ENCODE measurements around the gene LGR4. TPM values are rescaled to one million over a fixed set of nuclear protein-coding genes. Genes with fewer than 3 reads are reported as not detected.

Gene LGR4
- total RNA-seq, 1 experiment from 2014 or later = 7.1 TPM

DNA sequence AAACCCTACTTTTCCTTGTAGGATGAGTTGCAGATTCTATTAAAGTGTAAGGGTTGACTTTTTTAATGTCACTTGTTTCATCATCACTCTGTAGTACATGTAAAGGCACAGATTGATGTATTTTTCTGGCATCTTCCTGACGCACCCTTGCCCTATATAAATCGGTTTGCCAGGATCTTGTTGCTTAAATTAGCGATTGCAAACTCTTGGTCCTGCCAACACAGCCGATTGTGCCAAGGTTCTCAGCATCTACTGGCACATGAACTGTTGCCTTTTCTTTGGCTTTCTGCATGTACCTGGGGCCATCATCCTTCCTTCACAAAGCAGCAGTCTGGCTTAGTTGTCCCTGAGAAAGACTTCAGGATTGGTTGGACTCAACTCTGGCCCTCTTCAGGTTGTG, 41.5 kb upstream of the LGR4 start:
- POLR2A ChIA-PET = no interaction called here
- RAD21 ChIA-PET (ENCODE audit: low non-redundant PET in 1 of 2, low total read pairs in 2 of 2, uncharacterized antibody in 2 of 2, unreplicated experiment in 2 of 2) = no interaction called here
- BruUV-seq (replicated peaks) = no TSS peak

More for the DNA sequence above, 41.5 kb upstream of the LGR4 start:
- Histone ChIP-seq H3K36me3 (ENCODE audit: control insufficient read depth in 1 of 2, insufficient read depth in 2 of 2, low read length in 2 of 2) (no peaks in the 10 kb centered on the region), H3K9me2 (ENCODE audit: insufficient read depth) (no peaks in the 10 kb centered on the region), H2AFZ (ENCODE audit: low read depth, low read length, poor library complexity, severe bottlenecking) (no peak overlapping the region), H3K4me2 (ENCODE audit: low read length) (no peak overlapping the region), H3K79me2 (ENCODE audit: insufficient read depth, low read length) (no peaks in the 10 kb centered on the region), H3K9me3 (ENCODE audit: control insufficient read depth in 1 of 2, insufficient read depth in 1 of 2, low read depth in 1 of 2, low read length in 2 of 2) (no peaks in the 10 kb centered on the region), H3K27ac (ENCODE audit: low read depth, low read length) (no peak overlapping the region), H3K9ac (ENCODE audit: low read length) (no peak overlapping the region), H3K4me3 (replicated peaks in 1 of 2; ENCODE audit: low read depth in 1 of 2, low read length in 2 of 2) (no peak overlapping the region), H4K20me1 (ENCODE audit: insufficient read depth) (no peaks in the 10 kb centered on the region), H3K4me1 (ENCODE audit: control insufficient read depth in 1 of 2, insufficient read depth in 2 of 2, low read length in 2 of 2) (no peaks in the 10 kb centered on the region), H3K27me3 (ENCODE audit: insufficient read depth, low read length) (no peaks in the 10 kb centered on the region)
- DNase-seq (ENCODE audit: low read depth, low spot score) (no peak), ATAC-seq (no peak)
- CTCF ChIA-PET = no interaction called here
- intact Hi-C loops (cut with micrococcal nuclease) = no loop called here
- TF ChIP-seq, protein P1, sequence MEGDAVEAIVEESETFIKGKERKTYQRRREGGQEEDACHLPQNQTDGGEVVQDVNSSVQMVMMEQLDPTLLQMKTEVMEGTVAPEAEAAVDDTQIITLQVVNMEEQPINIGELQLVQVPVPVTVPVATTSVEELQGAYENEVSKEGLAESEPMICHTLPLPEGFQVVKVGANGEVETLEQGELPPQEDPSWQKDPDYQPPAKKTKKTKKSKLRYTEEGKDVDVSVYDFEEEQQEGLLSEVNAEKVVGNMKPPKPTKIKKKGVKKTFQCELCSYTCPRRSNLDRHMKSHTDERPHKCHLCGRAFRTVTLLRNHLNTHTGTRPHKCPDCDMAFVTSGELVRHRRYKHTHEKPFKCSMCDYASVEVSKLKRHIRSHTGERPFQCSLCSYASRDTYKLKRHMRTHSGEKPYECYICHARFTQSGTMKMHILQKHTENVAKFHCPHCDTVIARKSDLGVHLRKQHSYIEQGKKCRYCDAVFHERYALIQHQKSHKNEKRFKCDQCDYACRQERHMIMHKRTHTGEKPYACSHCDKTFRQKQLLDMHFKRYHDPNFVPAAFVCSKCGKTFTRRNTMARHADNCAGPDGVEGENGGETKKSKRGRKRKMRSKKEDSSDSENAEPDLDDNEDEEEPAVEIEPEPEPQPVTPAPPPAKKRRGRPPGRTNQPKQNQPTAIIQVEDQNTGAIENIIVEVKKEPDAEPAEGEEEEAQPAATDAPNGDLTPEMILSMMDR (IDR thresholded peaks at IDR 0.05 in 2 of 3, conservative IDR thresholded peaks at IDR 0.05 in 1 of 3; ENCODE audit: borderline replicate concordance in 1 of 3, insufficient read depth in 1 of 3, low read depth in 2 of 3, low read length in 2 of 3) = no peak
- TF ChIP-seq, protein P2, sequence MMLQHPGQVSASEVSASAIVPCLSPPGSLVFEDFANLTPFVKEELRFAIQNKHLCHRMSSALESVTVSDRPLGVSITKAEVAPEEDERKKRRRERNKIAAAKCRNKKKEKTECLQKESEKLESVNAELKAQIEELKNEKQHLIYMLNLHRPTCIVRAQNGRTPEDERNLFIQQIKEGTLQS (IDR thresholded peaks at IDR 0.05) = no peak
- TF ChIP-seq, protein P3, sequence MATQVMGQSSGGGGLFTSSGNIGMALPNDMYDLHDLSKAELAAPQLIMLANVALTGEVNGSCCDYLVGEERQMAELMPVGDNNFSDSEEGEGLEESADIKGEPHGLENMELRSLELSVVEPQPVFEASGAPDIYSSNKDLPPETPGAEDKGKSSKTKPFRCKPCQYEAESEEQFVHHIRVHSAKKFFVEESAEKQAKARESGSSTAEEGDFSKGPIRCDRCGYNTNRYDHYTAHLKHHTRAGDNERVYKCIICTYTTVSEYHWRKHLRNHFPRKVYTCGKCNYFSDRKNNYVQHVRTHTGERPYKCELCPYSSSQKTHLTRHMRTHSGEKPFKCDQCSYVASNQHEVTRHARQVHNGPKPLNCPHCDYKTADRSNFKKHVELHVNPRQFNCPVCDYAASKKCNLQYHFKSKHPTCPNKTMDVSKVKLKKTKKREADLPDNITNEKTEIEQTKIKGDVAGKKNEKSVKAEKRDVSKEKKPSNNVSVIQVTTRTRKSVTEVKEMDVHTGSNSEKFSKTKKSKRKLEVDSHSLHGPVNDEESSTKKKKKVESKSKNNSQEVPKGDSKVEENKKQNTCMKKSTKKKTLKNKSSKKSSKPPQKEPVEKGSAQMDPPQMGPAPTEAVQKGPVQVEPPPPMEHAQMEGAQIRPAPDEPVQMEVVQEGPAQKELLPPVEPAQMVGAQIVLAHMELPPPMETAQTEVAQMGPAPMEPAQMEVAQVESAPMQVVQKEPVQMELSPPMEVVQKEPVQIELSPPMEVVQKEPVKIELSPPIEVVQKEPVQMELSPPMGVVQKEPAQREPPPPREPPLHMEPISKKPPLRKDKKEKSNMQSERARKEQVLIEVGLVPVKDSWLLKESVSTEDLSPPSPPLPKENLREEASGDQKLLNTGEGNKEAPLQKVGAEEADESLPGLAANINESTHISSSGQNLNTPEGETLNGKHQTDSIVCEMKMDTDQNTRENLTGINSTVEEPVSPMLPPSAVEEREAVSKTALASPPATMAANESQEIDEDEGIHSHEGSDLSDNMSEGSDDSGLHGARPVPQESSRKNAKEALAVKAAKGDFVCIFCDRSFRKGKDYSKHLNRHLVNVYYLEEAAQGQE (IDR thresholded peaks at IDR 0.05; ENCODE audit: low read depth) = no peak
